Measurements from ENCODE around the gene AATK.

- TF ChIP-seq, protein P1, sequence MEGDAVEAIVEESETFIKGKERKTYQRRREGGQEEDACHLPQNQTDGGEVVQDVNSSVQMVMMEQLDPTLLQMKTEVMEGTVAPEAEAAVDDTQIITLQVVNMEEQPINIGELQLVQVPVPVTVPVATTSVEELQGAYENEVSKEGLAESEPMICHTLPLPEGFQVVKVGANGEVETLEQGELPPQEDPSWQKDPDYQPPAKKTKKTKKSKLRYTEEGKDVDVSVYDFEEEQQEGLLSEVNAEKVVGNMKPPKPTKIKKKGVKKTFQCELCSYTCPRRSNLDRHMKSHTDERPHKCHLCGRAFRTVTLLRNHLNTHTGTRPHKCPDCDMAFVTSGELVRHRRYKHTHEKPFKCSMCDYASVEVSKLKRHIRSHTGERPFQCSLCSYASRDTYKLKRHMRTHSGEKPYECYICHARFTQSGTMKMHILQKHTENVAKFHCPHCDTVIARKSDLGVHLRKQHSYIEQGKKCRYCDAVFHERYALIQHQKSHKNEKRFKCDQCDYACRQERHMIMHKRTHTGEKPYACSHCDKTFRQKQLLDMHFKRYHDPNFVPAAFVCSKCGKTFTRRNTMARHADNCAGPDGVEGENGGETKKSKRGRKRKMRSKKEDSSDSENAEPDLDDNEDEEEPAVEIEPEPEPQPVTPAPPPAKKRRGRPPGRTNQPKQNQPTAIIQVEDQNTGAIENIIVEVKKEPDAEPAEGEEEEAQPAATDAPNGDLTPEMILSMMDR (optimal IDR thresholded peaks at IDR 0.05 in 1 of 3, IDR thresholded peaks at IDR 0.05 in 1 of 3, conservative IDR thresholded peaks at IDR 0.05 in 1 of 3; ENCODE audit: extremely low read depth in 1 of 3, insufficient read depth in 2 of 3, low read length in 3 of 3) = no peak
- no peak for TF ChIP-seq EZH2 (IDR thresholded peaks at IDR 0.05; ENCODE audit: low read length)
Observed at GRCh38 chr17:81073967-81074839, 91.8 kb downstream of the AATK start.

Data from keratinocyte (primary cell).